Brain microvascular endothelial cell (primary cell): ENCODE data around the gene DBI.

Experiments used
- DNase-seq: peaks from one replicate; pipeline ENCODE4 v3.0.0-alpha.2; 2020
- H3K27ac ChIP-seq: fragments of 250-450 bp; sonication (Bioruptor Pico); 2 replicates; pipeline ENCODE4 v1.5.1; 2020; ENCODE audit warnings: mild to moderate bottlenecking, moderate library complexity
- H3K27me3 ChIP-seq: fragments of 250-450 bp; sonication (Bioruptor Pico); replicated peaks from 2 replicates; pipeline ENCODE4 v1.5.1; 2020; ENCODE audit warnings: mild to moderate bottlenecking
- H3K36me3 ChIP-seq: fragments of 250-450 bp; sonication (Bioruptor Pico); replicated peaks from 2 replicates; pipeline ENCODE4 v1.5.1; 2020; ENCODE audit warnings: mild to moderate bottlenecking
- H3K4me3 ChIP-seq: 2 replicates; pipeline ENCODE4 v1.5.1; 2011; ENCODE audit warnings: low read depth, mild to moderate bottlenecking, control low read depth, low read length, moderate library complexity
- CTCF ChIP-seq: IDR thresholded peaks from 2 replicates; pipeline ENCODE4 v1.5.1; 2011; ENCODE audit warnings: low read depth, mild to moderate bottlenecking, moderate library complexity, low read length, control low read depth, inconsistent platforms; ENCODE audit errors: missing control alignments
- in situ Hi-C: cut with HindIII; loops from 2 replicates; pipeline ENCODE4 v1.10.0; 2017; ENCODE audit warnings: low sequenced_read_pairs, low pct_ligation_motif_present

DBI gene

GRCh38 chr2:119384971-119385370 lies 18.2 kb downstream of the DBI start:
- in situ Hi-C loops: no loop called here
- DNase-seq: no peak
- Histone ChIP-seq H3K27ac (no peak overlapping the region), H3K27me3 (no peaks in the 10 kb centered on the region), H3K4me3 (no peak overlapping the region), H3K36me3 (no peaks in the 10 kb centered on the region)
- no peak for TF ChIP-seq CTCF

GRCh38 chr2:119385466-119385865 lies 18.7 kb downstream of the DBI start:
- in situ Hi-C loops: no loop called here
- TF ChIP-seq CTCF: no peak
- no peaks in the 10 kb centered on the region for H3K27me3 ChIP-seq
- DNase-seq: no peak
- no peak overlapping the region for H3K4me3 ChIP-seq
- no peaks in the 10 kb centered on the region for H3K36me3 ChIP-seq
- H3K27ac ChIP-seq: no peak overlapping the region

DNA sequence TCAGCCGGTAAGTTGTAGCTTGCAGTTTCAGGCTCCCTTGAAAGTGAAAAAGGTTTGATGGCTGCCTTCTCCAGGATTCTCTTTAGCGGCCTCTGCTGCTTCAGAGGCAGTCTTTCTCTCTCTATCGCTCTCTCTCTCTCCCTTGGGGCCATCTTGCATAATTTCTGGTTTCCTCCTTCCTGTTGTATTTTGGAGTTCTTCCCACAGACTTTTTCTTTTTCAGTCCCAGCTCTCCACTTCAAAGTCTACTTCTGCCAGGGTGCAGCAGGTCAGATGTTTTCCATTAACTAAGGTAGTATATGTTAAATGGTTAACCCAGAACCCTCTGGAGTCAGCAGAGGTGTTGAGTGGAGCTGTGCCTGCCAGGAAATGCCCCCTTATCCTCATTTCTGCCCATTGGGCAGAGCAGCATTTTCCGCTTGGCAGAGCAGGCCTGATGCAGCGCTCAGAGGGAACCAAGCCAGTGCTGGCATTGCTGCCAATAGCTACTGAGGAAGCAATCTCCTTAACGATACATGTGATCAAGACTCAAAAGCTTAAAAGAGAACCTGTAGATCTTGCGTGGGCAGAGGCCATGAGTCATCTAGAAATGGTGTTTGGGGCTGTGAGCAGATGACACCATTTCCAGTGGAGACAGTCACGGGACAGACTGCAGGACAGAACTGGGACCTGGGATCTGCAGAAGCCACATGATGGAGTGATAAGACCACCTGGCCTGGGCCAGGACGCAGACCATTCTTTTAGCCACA lies 20.8 kb downstream of the DBI start:
- Histone ChIP-seq H3K27me3 (no peaks in the 10 kb centered on the region), H3K27ac (no peak overlapping the region), H3K36me3 (no peaks in the 10 kb centered on the region), H3K4me3 (no peak overlapping the region)
- peak; percentile 52 for TF ChIP-seq CTCF
- in situ Hi-C loops: no loop called here
- DNase-seq: peak; percentile 74

DNA sequence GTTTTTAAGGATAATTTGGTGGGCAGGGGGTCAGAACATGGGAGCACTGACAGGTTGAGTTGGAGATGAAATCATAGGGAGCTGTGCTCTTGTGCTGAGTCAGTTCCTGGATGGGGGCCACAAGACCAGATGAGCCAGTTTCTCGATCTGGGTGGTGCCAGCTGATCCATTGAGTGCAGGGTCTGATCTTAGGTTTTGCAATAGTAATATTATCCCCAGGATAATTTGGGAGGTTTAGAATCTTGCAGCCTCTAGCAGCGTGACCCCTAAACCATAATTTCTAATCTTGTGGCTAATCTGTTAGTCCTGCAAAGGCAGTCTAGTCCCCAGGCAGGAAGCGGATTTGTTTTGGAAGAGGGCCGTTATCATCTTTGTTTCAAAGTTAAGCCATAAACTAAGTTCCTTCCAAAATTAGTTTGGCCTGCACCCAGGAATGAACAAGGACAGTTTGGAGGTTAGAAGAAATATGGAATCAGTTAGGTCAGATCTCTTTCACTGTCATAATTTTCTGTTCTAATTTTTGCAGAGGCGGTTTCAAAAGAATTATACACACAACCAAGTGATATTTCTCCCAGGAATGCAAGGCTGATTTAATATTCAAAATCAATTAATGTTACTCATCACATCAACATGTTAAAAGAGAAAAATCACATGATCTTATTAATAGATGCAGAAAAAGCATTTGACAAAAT lies 23.0 kb downstream of the DBI start:
- in situ Hi-C loops: no loop called here
- DNase-seq: peak; percentile 51
- no peaks in the 10 kb centered on the region for H3K27me3 ChIP-seq
- no peak for TF ChIP-seq CTCF
- H3K27ac ChIP-seq: no peak overlapping the region
- H3K36me3 ChIP-seq: no peaks in the 10 kb centered on the region
- H3K4me3 ChIP-seq: no peak overlapping the region

DNA sequence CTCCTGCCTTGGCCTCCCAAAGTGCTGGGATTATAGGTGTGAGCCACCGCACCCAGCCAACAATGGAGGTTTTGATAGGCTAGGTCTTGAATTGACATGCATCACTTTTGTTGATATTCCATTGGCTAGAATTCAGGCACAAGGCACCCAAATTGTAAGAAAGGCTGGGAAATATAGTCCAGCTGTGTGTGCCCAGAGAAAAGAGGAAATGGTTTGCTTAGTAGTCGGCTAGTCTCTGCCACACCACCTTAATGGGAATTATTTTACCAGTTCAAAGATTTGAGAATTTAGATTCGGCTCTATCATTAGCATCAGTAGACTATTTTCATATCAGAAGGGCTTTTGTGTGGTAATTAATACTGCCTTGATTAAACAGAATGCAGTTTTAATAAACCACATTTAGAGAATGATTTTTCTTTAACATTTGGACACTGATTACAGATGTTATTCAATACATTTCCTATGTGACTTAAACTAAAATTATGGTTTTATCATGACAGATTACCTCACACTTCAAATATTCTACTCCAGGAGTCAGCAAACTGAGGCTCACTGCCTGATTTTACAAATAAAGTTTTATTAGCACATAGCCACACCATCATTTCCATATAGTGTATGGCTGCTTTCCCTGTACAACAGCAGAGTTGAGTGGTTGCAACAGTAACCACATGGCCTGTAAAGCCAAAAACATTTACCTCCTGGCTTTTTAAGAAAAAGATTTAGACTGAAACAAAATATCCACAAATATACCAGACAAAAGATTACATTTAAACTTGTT lies 27.4 kb downstream of the DBI start:
- Histone ChIP-seq H3K4me3 (no peak overlapping the region), H3K27ac (no peak overlapping the region), H3K36me3 (no peaks in the 10 kb centered on the region), H3K27me3 (no peaks in the 10 kb centered on the region)
- in situ Hi-C loops: no loop called here
- no peak for DNase-seq
- TF ChIP-seq CTCF: no peak
